Mesodermal cell (in vitro differentiated cells): ENCODE results near the gene SLC25A11.
"Not testable (repeated sequence)": the region's sequence is repeated elsewhere in the genome, so short reads cannot be mapped to it uniquely, and the experiment has no call there.

Source experiments
- H3K27ac ChIP-seq: 2 replicates; pipeline ENCODE4 v1.7.0; 2013; ENCODE audit warnings: mild to moderate bottlenecking, low read depth, low read length, moderate library complexity; ENCODE audit not compliant: severe bottlenecking
- H3K36me3 ChIP-seq: 2 replicates; pipeline ENCODE4 v1.7.1; 2013; ENCODE audit warnings: mild to moderate bottlenecking, low read length, moderate library complexity; ENCODE audit not compliant: control insufficient read depth, insufficient read depth
- H3K4me1 ChIP-seq: one replicate; pipeline ENCODE4 v1.7.1; 2013; ENCODE audit warnings: mild to moderate bottlenecking, low read length; ENCODE audit not compliant: insufficient read depth, control insufficient read depth, poor library complexity, severe bottlenecking
- H3K4me3 ChIP-seq: 2 replicates; pipeline ENCODE4 v1.7.0; 2013; ENCODE audit warnings: low read length, control low read depth, mild to moderate bottlenecking; ENCODE audit not compliant: insufficient read depth, poor library complexity, severe bottlenecking; ENCODE audit errors: extremely low read depth
- H3K9me3 ChIP-seq: 2 replicates; pipeline ENCODE4 v1.7.1; 2013; ENCODE audit warnings: mild to moderate bottlenecking, low read length, moderate library complexity; ENCODE audit not compliant: control insufficient read depth
- WGBS, 2 experiments: methylation state at CpG; one replicate each; pipeline ENCODE4 v1.1.5; 2013; ENCODE audit warnings: missing lambda C conversion rate in 2 of 2; ENCODE audit not compliant: insufficient coverage in 2 of 2; 5-methylcytosine and 5-hydroxymethylcytosine counted together

SLC25A11 gene

DNA sequence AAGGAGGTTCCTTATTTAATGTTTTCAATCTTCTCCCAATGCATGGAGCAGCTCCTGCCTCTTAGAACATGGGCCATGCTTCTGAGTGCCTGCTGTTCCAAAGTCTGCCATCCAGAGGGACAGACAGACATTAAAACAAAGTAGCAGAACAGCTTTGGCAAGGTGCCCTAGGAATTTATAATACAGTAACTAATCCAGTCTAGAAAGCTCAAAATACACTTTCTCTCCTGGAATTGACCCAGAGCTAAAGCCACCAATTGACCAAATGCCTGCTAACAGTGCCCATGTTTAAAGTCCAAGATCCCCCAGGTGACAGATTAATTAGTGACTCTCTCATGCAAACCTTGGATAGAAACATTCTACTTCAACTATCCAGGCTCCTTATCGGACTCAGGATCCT lies 25.9 kb downstream of the SLC25A11 start:
- no peak overlapping the region for H3K27ac ChIP-seq
- H3K9me3 ChIP-seq = no peaks in the 10 kb centered on the region
- H3K36me3 ChIP-seq = no peaks in the 10 kb centered on the region
- no peaks in the 10 kb centered on the region for H3K4me1 ChIP-seq
- WGBS, 2 experiments = 100% methylated on average over 1 of the region's 1 CpG; no CpG with 5 or more reads in 1 of the 2 experiments
- no peak overlapping the region for H3K4me3 ChIP-seq

DNA sequence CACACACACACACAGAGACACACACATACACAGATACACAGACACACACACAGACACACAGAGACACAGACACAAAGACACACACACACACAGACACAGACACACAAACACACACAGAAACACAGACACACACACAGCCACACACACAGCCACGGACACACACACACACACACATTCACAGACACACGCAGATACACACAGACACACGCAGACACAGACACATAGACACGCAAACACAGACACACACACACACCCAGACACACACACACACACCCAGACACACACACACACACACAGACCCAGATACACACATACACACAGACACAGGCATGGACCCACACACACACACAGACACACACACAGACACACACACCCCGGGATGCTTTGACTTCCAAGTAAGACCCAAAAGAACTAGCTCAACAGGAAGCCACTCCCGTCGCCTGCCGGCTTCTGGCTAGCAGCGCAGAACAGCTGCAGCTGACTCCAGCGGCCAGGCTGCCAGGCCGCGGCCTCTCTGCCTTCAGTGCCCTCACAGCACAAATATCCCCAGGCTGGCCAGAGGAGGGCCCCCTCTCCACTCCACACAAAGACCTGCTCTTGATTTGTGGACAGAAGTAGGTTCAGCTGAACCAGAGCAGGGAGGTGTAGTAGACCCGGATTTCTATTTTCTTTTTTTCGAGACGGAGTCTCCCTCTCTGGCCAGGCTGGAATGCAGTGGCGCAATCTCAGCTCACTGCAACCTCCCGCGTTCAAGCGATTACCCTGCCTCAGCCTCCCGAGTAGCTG lies 30.9 kb downstream of the SLC25A11 start:
- Histone ChIP-seq H3K4me1 (peaks cover 10% of the 10 kb centered on the region), H3K27ac (peak overlapping the region; percentile 68), H3K36me3 (no peaks in the 10 kb centered on the region), H3K4me3 (no peak overlapping the region), H3K9me3 (no peaks in the 10 kb centered on the region)
- WGBS, 2 experiments = 37% methylated on average over 17 to 18 of the region's 20 CpGs

DNA sequence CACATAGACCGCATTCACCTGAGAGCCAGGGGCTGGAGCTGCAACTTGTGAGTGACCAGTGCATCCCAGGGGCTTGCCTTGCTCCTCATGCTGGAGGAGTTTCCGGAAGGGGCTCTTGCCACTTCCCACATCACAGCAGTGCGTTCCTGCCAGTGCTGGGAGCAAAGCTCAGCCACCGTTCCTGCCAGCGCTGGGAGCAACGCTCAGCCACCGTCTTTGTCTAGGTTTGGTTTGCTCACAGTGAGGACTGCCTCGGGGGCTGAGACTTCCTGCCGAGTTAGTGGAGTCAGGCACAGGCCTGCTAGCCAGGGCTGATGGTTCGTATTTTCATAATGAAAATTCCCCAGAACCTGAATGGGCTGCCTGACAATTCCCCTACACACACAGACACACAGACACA lies 31.5 kb downstream of the SLC25A11 start:
- H3K27ac ChIP-seq = peak overlapping the region; percentile 68
- 34% methylated on average over 9 to 10 of the region's 10 CpGs for WGBS, 2 experiments
- H3K4me3 ChIP-seq = no peak overlapping the region
- H3K36me3 ChIP-seq = no peaks in the 10 kb centered on the region
- peaks cover 10% of the 10 kb centered on the region for H3K4me1 ChIP-seq
- no peaks in the 10 kb centered on the region for H3K9me3 ChIP-seq

DNA sequence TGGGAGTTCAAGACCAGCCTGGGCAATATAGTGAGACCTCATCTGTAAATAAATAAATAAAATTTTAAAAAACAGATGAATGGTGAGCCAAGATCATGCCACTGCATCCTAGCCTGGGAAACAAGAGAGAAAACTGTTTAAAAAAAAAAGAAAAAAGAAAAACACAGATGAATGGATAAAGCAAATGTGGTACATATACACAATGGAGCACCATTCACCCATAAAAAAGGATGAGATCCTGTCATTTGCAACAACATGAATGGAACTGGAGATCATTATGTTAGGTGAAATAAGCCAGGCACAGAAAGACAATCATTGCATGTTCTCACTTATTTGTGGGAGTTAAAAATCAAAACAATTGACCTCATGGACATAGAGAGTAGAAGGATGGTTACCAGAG lies 33.2 kb downstream of the SLC25A11 start:
- H3K36me3 ChIP-seq, H3K4me1 ChIP-seq, H3K4me3 ChIP-seq, H3K27ac ChIP-seq, H3K9me3 ChIP-seq: not testable (repeated sequence)

DNA sequence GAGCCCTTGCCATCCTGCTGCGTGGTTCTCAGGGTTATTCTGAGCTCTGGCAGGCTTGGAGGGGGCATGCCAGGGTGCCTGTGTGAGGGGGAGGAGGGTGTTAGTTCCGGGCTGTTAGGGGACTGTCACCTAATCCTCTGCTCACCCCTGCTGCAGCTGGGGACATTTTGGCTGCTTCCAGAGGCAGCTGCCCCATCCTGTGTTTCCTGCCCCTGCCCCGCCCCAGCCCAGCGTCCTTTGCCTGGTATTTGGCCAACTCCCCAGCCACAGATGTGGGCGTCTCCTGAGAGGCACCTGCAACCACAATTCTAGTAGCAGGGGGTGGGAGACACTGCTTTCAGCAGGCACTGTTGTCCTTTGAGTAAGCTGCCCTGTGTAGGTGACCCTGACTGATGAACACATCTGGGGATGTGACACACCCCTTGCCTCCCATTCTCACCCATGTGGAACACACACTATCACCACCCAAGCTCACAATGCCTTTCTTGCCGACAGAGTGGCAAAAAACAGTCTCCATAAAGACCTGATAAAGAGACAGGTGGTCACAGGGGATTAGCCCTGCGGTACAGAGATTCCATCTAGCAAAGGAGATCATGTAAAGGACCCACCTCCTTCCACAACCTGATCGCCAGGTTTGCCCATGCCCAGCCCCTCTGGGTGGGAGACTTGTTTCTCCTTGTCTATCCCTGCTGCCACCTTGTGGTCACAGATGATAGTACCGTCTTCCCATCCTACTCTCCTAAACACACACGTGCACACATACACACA lies 36.6 kb downstream of the SLC25A11 start, which contains the start of gene CHRNE:
CHRNE (minus strand) TSS at position 48 of the 768 bp plus-strand sequence; CDS start at position 13, 35 bp downstream.
- WGBS, 2 experiments = 32 to 51% methylated on average over 6 to 9 of the region's 10 CpGs
- Histone ChIP-seq H3K27ac (no peak within 1 kb of the TSS), H3K36me3 (peaks cover 23% of the 10 kb centered on the region), H3K4me1 (peaks cover 3% of the 10 kb centered on the region), H3K4me3 (no peak within 1 kb of the TSS), H3K9me3 (peaks cover 4% of the 10 kb centered on the region)

DNA sequence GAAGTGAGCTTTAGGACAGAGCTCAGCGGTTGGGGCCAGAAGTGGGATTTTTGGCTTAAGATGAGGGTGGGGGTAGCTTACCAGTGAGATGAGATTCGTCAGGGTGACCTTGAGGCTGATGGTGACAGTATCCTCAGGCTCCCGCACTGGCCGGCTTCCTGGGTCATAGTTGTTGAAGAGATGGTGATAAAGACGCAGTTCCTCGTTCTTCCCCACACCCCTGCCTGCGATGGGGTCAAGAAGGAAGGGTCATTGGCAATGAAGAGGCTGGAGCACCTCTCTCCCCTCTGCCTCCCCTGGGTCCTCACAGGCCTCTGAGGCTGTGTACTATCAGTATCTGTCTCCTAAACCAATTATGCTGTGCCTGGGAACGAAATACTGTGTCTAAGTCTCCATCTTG lies 37.3 kb downstream of the SLC25A11 start:
- Histone ChIP-seq H3K27ac (no peak overlapping the region), H3K36me3 (peaks cover 27% of the 10 kb centered on the region), H3K4me3 (no peak overlapping the region), H3K9me3 (peaks cover 4% of the 10 kb centered on the region), H3K4me1 (no peaks in the 10 kb centered on the region)
- WGBS, 2 experiments = 84 to 91% methylated on average over 4 to 5 of the region's 8 CpGs

DNA sequence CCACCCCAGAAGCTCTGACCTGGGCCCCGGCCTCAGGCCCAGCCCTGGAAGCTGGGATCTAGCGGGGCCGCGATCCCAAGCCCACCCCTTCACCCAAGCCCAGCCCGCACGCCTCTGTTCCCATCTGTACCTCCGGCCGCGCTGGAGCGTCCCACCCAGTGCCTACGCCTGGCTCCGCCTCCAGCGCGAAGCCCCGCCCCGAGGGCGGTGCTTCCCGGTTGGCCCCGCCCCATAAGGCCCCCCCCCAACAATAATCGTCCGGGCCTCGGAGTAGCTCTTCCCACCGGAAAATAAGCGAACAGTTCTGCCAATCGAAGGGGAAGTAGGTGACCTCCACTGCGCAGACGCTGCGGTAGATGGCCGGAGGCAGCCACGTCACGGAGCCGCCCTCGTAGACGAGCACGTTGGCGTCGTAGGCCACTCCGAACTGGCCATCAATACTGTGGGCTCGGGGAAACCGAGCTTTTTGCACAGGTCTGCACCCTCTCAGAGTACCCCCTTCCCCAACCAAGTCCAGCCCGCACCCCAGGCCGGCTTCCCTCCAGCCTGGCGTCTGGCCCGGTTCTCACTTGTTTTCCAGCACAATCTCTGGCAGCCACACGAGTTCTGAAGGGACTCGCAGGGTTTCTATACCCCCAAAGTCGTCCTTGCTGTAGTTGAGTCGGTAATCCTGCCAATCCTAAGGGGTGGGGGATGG lies 38.0 kb downstream of the SLC25A11 start:
- Histone ChIP-seq H3K36me3 (peaks cover 35% of the 10 kb centered on the region), H3K9me3 (peaks cover 4% of the 10 kb centered on the region), H3K4me1 (no peaks in the 10 kb centered on the region), H3K4me3 (no peak overlapping the region), H3K27ac (no peak overlapping the region)
- 92 to 97% methylated on average over 27 to 34 of the region's 48 CpGs for WGBS, 2 experiments

DNA sequence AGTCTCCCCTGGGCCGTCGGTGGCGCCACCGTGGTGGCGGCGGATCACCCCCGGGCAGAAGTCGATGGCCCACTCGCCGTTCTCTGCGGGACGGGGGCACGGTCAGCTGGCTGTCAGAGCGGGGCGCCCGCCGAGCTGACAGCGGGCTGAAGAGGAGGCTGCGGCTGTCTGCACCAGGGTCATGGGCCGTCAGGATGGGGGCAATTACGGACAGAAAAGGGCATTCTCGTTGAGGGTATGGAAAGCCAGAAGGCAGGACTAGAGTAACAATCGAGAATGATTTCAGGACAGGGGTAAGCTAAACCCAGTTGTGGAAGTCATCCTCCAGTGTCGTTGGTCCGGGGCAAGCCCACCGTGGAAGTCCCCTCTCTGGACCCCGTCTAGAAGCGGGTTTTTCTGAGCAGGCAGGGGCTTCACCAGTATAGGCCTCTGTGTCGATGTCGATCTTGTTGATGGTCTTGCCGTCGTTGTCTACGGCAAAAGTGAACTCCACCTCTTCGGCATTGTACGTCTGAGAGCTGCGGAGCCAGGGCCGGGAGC lies 38.7 kb downstream of the SLC25A11 start:
- Histone ChIP-seq H3K36me3 (peaks cover 41% of the 10 kb centered on the region), H3K4me3 (no peak overlapping the region), H3K27ac (no peak overlapping the region), H3K9me3 (peaks cover 4% of the 10 kb centered on the region), H3K4me1 (no peaks in the 10 kb centered on the region)
- 97 to 98% methylated on average over 35 to 37 of the region's 37 CpGs for WGBS, 2 experiments

DNA sequence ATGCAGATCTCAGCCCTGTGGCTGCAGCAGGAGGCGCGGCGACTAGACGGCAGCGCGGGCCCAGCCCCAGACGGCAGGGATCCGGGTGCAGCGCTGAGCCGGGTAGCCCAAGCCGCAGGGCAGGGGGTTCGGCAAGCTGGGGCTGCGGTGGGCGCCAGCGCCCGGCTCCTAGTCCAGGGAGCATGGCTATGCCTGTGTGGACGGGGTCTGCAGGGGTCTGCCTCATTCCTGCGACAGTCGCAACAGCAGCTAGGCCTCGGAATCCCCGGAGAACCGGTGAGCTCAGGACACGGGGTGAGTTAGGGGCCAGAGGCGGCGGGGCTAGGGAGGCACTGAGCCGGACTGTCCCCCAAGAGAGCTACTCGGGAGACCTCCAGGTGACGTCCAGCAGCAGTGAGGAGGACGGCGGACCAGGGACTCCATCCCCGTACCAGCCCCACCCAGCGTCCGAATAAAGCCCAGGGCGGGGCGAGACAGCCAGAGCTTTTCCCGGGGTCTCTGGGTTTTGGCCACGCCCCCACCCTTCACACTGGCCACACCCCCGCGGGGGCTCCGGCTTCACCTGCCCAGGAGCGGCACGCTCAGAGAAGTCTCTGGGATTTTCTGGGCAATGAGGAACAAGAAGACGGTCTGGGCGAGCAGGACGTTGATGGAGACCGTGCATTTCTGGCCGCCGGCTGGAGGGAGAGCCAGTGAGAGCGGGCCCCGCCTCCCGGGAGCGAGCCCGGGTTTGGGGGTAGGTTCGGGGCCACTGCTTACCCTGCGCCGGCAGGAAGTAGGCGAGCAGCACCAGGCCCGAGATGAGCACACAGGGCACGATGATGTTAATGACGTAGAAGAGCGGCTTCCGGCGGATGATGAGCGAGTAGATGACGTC lies 39.4 kb downstream of the SLC25A11 start:
- 92 to 95% methylated on average over 61 to 65 of the region's 65 CpGs for WGBS, 2 experiments
- Histone ChIP-seq H3K4me1 (no peaks in the 10 kb centered on the region), H3K4me3 (no peak overlapping the region), H3K27ac (no peak overlapping the region), H3K9me3 (peaks cover 4% of the 10 kb centered on the region), H3K36me3 (peaks cover 48% of the 10 kb centered on the region)
